OCI-LY1 (cell line): ENCODE results near the gene S100A5.
"Not testable (repeated sequence)": the region's sequence is repeated elsewhere in the genome, so short reads cannot be mapped to it uniquely, and the experiment has no call there.

Experiments used
- H2AFZ ChIP-seq: fragments of 200-600 bp; sonication (generic), shearing (Covaris generic); 2 replicates; pipeline ENCODE4 v1.6.0; 2014; ENCODE audit warnings: antibody characterized with exemption, mild to moderate bottlenecking, low read length
- H3F3A ChIP-seq: fragments of 200-600 bp; sonication (generic), shearing (Covaris generic); 2 replicates; pipeline ENCODE4 v1.6.0; 2014; ENCODE audit warnings: mild to moderate bottlenecking, antibody characterized with exemption, low read length, moderate library complexity; ENCODE audit not compliant: insufficient read depth
- H3K27ac ChIP-seq: fragments of 200-600 bp; sonication (generic); 2 replicates; pipeline ENCODE4 v1.5.1; 2014; ENCODE audit warnings: low read length, mixed run types, mild to moderate bottlenecking, low read depth; ENCODE audit not compliant: poor library complexity, severe bottlenecking
- H3K27me3 ChIP-seq: fragments of 200-600 bp; sonication (generic); 2 replicates; pipeline ENCODE4 v1.6.0; 2014; ENCODE audit warnings: antibody characterized with exemption, mild to moderate bottlenecking, low read length, moderate library complexity; ENCODE audit not compliant: insufficient read depth
- H3K36me3 ChIP-seq: fragments of 200-600 bp; sonication (generic); 2 replicates; pipeline ENCODE4 v1.6.1; 2014; ENCODE audit warnings: mild to moderate bottlenecking, antibody characterized with exemption, low read length, moderate library complexity, mixed read lengths; ENCODE audit not compliant: insufficient read depth
- H3K4me1 ChIP-seq: fragments of 200-600 bp; sonication (generic); 2 replicates; pipeline ENCODE4 v1.5.1; 2014; ENCODE audit warnings: mild to moderate bottlenecking, low read length, moderate library complexity; ENCODE audit not compliant: insufficient read depth, severe bottlenecking
- H3K4me2 ChIP-seq: fragments of 200-600 bp; sonication (generic), shearing (Covaris generic); 2 replicates; pipeline ENCODE4 v1.6.1; 2014; ENCODE audit warnings: low read length
- H3K4me3 ChIP-seq: fragments of 200-600 bp; sonication (generic); 2 replicates; pipeline ENCODE4 v1.5.1; 2014; ENCODE audit warnings: low read length, low read depth, mild to moderate bottlenecking, mixed read lengths; ENCODE audit not compliant: poor library complexity, severe bottlenecking
- H3K79me2 ChIP-seq: fragments of 200-600 bp; shearing (Covaris generic); 2 replicates; pipeline ENCODE4 v1.6.1; 2016; ENCODE audit warnings: mixed run types, low read length, mixed read lengths; ENCODE audit not compliant: insufficient read depth
- H3K9ac ChIP-seq: fragments of 200-600 bp; sonication (generic), shearing (Covaris generic); 2 replicates; pipeline ENCODE4 v1.6.1; 2014; ENCODE audit warnings: mild to moderate bottlenecking, low read length, mixed read lengths
- H3K9me2 ChIP-seq: fragments of 200-600 bp; sonication (generic), shearing (Covaris generic); 2 replicates; pipeline ENCODE4 v1.6.1; 2014; ENCODE audit warnings: low read depth, mild to moderate bottlenecking, low read length, mixed read lengths
- H3K9me3 ChIP-seq: fragments of 200-600 bp; shearing (Covaris generic); 2 replicates; pipeline ENCODE4 v1.6.1; 2014; ENCODE audit warnings: low read length, mixed read lengths
- H4K20me1 ChIP-seq: fragments of 200-600 bp; sonication (generic), shearing (Covaris generic); 2 replicates; pipeline ENCODE4 v1.6.0; 2016; ENCODE audit warnings: mild to moderate bottlenecking, low read length; ENCODE audit not compliant: insufficient read depth
- EZH2 ChIP-seq: fragments of 200-600 bp; sonication (generic), shearing (Covaris generic); IDR thresholded peaks from 2 replicates; pipeline ENCODE4 v1.8.0; 2017; ENCODE audit warnings: borderline replicate concordance, mixed run types, mild to moderate bottlenecking, antibody characterized with exemption, low read length, moderate library complexity, mixed read lengths
- TF ChIP-seq, protein P1 (sequence below): fragments of 200-600 bp; sonication (generic), shearing (Covaris generic); IDR thresholded peaks from 2 replicates; pipeline ENCODE4 v1.5.1; 2017; ENCODE audit warnings: mild to moderate bottlenecking, antibody characterized with exemption, low read length, moderate library complexity, mixed read lengths

The S100A5 gene, protein sequence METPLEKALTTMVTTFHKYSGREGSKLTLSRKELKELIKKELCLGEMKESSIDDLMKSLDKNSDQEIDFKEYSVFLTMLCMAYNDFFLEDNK

DNA sequence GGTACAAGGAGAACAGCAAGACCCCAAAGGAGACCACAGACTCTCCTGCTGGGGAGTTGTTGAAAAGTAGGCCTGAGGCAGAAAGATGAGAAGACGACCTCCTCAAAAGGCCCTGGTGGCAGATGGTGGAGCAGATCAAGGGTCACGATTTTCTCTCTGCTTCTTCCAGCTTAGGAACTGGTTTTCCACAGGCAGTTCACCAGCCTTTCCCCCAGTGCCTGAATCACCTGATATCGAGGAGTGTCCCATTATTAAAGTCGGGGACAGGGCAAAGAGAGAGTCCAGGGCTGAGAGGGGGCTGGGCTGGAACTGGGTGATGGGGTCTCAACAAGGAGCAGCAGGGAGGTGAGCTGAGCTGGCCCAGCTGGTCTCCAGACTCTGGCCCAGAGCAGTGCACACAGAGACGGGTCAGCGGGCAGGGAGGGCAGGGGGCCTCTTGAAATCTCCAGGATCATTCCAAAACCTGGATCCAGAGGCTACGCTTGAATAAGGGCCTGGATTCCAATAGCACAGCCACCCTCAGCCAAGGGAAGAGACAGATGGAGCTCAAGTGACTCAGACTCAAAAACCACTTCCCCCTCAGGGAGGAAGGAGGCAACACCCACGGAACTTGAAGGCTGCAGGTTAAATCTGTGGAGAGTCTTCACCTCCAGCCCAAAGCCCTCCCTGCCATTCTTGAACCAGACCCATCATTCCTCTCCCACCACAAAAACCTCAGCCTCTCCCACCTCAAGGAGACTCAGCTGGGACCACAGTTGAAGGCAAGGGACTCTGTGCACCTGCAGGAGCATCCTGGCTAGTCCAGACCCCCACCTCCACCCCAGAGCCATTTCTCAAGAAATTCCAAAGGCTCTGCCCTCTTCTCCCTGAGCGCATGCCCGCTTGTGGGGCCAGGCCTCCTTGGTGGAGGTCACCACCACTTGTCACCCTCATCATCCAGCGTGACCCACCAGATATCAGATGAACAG lies at the start of gene S100A5:
Gene S100A5, minus strand, starts transcription at position 541 of the 968 bp plus-strand sequence. CDS start 743 bp downstream, outside the sequence.
- Histone ChIP-seq H4K20me1 (no peaks in the 10 kb centered on the region), H3K4me3 (no peak within 1 kb of the TSS), H3K27ac (no peak within 1 kb of the TSS), H3K9me3 (no peaks in the 10 kb centered on the region), H3K4me1 (peaks cover 31% of the 10 kb centered on the region), H3K9me2 (no peaks in the 10 kb centered on the region), H3K4me2 (no peak within 1 kb of the TSS), H3K27me3 (no peaks in the 10 kb centered on the region), H2AFZ (no peak within 1 kb of the TSS), H3K36me3 (no peaks in the 10 kb centered on the region), H3K9ac (no peak within 1 kb of the TSS), H3K79me2 (no peaks in the 10 kb centered on the region), H3F3A (no peaks in the 10 kb centered on the region)
- TF ChIP-seq EZH2 = no peak
- TF ChIP-seq, protein P1, sequence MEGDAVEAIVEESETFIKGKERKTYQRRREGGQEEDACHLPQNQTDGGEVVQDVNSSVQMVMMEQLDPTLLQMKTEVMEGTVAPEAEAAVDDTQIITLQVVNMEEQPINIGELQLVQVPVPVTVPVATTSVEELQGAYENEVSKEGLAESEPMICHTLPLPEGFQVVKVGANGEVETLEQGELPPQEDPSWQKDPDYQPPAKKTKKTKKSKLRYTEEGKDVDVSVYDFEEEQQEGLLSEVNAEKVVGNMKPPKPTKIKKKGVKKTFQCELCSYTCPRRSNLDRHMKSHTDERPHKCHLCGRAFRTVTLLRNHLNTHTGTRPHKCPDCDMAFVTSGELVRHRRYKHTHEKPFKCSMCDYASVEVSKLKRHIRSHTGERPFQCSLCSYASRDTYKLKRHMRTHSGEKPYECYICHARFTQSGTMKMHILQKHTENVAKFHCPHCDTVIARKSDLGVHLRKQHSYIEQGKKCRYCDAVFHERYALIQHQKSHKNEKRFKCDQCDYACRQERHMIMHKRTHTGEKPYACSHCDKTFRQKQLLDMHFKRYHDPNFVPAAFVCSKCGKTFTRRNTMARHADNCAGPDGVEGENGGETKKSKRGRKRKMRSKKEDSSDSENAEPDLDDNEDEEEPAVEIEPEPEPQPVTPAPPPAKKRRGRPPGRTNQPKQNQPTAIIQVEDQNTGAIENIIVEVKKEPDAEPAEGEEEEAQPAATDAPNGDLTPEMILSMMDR = no peak

DNA sequence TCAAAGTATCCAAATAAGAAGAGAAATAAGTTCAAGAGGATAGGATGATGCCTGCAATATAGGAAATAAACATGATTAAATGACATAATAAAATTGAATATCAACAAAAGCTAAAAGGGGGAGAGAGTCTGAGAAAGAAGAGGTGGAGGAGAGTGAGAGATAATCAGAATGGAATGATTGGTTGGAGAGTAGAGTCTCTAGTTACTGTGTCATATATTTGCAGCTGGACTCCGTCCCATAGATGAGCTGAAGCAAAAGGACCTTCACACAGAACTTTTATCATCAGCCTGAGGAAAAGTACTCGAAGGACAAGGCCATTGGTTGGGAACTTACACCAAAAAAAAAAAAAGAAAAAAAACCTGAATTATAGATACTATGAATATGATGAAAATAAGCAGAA lies 47.7 kb upstream of the S100A5 start:
- H3K27me3 ChIP-seq = no peaks in the 10 kb centered on the region
- H3K9ac ChIP-seq = no peak overlapping the region
- H3K36me3 ChIP-seq = no peaks in the 10 kb centered on the region
- TF ChIP-seq EZH2 = no peak
- TF ChIP-seq, protein P1 = no peak
- H3K27ac ChIP-seq = no peak overlapping the region
- H3K4me3 ChIP-seq = no peak overlapping the region
- H4K20me1 ChIP-seq = no peaks in the 10 kb centered on the region
- no peaks in the 10 kb centered on the region for H3K79me2 ChIP-seq
- H3K4me2 ChIP-seq = no peak overlapping the region
- no peaks in the 10 kb centered on the region for H3K4me1 ChIP-seq
- H3F3A ChIP-seq = no peaks in the 10 kb centered on the region
- H3K9me3 ChIP-seq = no peaks in the 10 kb centered on the region
- H2AFZ ChIP-seq = no peak overlapping the region
- no peaks in the 10 kb centered on the region for H3K9me2 ChIP-seq

DNA sequence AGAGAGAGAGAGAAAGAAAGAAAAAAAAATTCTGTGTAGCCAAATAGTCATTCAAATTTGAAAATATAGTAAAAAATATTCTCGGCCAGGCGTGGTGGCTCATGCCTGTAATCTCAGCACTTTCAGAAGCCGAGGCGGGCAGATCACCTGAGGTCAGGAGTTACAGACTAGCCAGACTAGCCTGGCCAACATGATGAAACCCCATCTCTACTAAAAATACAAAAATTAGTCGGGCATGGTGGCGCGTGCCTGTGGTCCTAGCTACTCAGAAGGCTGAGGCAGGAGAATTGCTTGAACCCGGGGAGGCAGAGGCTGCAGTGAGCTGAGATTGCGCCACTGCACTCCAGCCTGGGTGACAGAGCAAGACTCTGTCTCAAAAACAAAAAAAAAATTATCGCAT lies 47.3 kb upstream of the S100A5 start:
- not testable (repeated sequence) for H3K4me3 ChIP-seq, H3F3A ChIP-seq, H3K79me2 ChIP-seq, H2AFZ ChIP-seq, H3K27ac ChIP-seq, H3K27me3 ChIP-seq, H3K4me1 ChIP-seq, H3K9ac ChIP-seq, H3K9me3 ChIP-seq, H3K36me3 ChIP-seq, H3K9me2 ChIP-seq, H4K20me1 ChIP-seq, H3K4me2 ChIP-seq
